PC-9 (cell line): ENCODE data around the gene XPNPEP1. TPM values are rescaled to one million over a fixed set of nuclear protein-coding genes. Genes with fewer than 3 reads are reported as not detected.

Experiments used
- BruUV-seq: library from RNA; stranded (reverse); fragments of 400-500 nt; replicated peaks from 2 replicates; lab custom pipeline; 2021; lab: Mats Ljungman, UMichigan
- CTCF ChIA-PET: fragments of 300-600 bp; sonication (Branson Sonifier 250); formaldehyde crosslinking; loops from one replicate; lab custom pipeline; 2022; ENCODE audit warnings: antibody characterized with exemption; lab: Charles Lee
- POLR2A ChIA-PET: fragments of 300-600 bp; sonication (Branson Sonifier 250); formaldehyde crosslinking; loops from one replicate; lab custom pipeline; 2022; ENCODE audit warnings: antibody characterized with exemption; ENCODE audit not compliant: unreplicated experiment; lab: Charles Lee
- DNase-seq, 2 experiments: peaks; one replicate each; pipeline versions ENCODE4 v3.0.0 to v3.0.0-alpha.2; 2015 to 2022; ENCODE audit warnings: mixed read lengths in 1 of 2
- H2AFZ ChIP-seq: fragments of 200-600 bp; sonication (generic); 2 replicates; pipeline ENCODE4 v1.8.1; 2017; ENCODE audit warnings: antibody characterized with exemption
- H3F3A ChIP-seq: fragments of 200-600 bp; sonication (generic); 2 replicates; pipeline ENCODE4 v1.8.1; 2017; ENCODE audit warnings: antibody characterized with exemption, mild to moderate bottlenecking, low read depth; ENCODE audit not compliant: insufficient read depth
- H3K27ac ChIP-seq: fragments of 200-600 bp; sonication (generic); 2 replicates; pipeline ENCODE4 v1.6.1; 2016; ENCODE audit warnings: mixed run types
- H3K27me3 ChIP-seq: fragments of 200-600 bp; sonication (generic); 2 replicates; pipeline ENCODE4 v1.6.1; 2016; ENCODE audit warnings: low read depth, mixed run types; ENCODE audit not compliant: insufficient read depth
- H3K36me3 ChIP-seq: fragments of 200-600 bp; sonication (generic); 2 replicates; pipeline ENCODE4 v1.6.1; 2016; ENCODE audit warnings: low read depth, mixed run types
- H3K4me1 ChIP-seq: fragments of 200-600 bp; sonication (generic); replicated peaks from 2 replicates; pipeline ENCODE4 v1.6.1; 2016; ENCODE audit warnings: mixed run types; ENCODE audit not compliant: insufficient read depth
- H3K4me2 ChIP-seq: fragments of 200-600 bp; sonication (generic); 2 replicates; pipeline ENCODE4 v1.6.1; 2017; ENCODE audit warnings: mixed run types
- H3K4me3 ChIP-seq: fragments of 200-600 bp; sonication (generic); 2 replicates; pipeline ENCODE4 v1.6.1; 2016; ENCODE audit warnings: mixed run types
- H3K79me2 ChIP-seq: fragments of 200-600 bp; sonication (generic); 2 replicates; pipeline ENCODE4 v1.6.1; 2017; ENCODE audit warnings: low read depth, mixed run types
- H3K9me2 ChIP-seq: fragments of 200-600 bp; sonication (generic); 2 replicates; pipeline ENCODE4 v1.8.1; 2017; ENCODE audit warnings: mild to moderate bottlenecking; ENCODE audit not compliant: insufficient read depth
- H3K9me3 ChIP-seq: fragments of 200-600 bp; sonication (generic); 2 replicates; pipeline ENCODE4 v1.8.1; 2016; ENCODE audit warnings: low read depth; ENCODE audit not compliant: insufficient read depth
- H4K20me1 ChIP-seq: fragments of 200-600 bp; sonication (generic); 2 replicates; pipeline ENCODE4 v1.8.1; 2017; ENCODE audit not compliant: insufficient read depth
- CTCF ChIP-seq: fragments of 200-600 bp; sonication (generic); conservative IDR thresholded peaks from 2 replicates; pipeline ENCODE4 v1.6.1; 2017; ENCODE audit warnings: mixed run types, antibody characterized with exemption, mild to moderate bottlenecking, moderate library complexity
- EZH2 ChIP-seq: fragments of 200-600 bp; sonication (generic); IDR thresholded peaks from 2 replicates; pipeline ENCODE4 v1.8.0; 2017; ENCODE audit warnings: antibody characterized with exemption, low read depth
- intact Hi-C: fragments of 100-400 bp; cut with micrococcal nuclease; formaldehyde crosslinking; loops from one replicate; pipeline ENCODE4 v1.10.0; 2022; ENCODE audit not compliant: unreplicated experiment
- total RNA-seq: library from RNA; stranded (reverse); gene quantifications from 2 replicates; pipeline ENCODE4 v1.2.3, GENCODE V29; 2021

The XPNPEP1 gene
- total RNA-seq, 1 experiment from 2014 or later = 24.6 TPM

GRCh38 chr10:109898007-109898406 is 25.3 kb downstream of the XPNPEP1 start:
- Histone ChIP-seq H2AFZ (no peak overlapping the region), H3K27me3 (no peaks in the 10 kb centered on the region), H3K4me3 (no peak overlapping the region), H3K4me2 (no peak overlapping the region), H3K27ac (no peak overlapping the region), H4K20me1 (no peaks in the 10 kb centered on the region), H3K4me1 (no peaks in the 10 kb centered on the region), H3K9me3 (no peaks in the 10 kb centered on the region), H3K9me2 (no peaks in the 10 kb centered on the region), H3K79me2 (no peaks in the 10 kb centered on the region), H3K36me3 (no peaks in the 10 kb centered on the region), H3F3A (no peaks in the 10 kb centered on the region)
- CTCF ChIA-PET = no interaction called here
- TF ChIP-seq CTCF (no peak), EZH2 (no peak)
- intact Hi-C loops = no loop called here
- POLR2A ChIA-PET = no interaction called here
- no TSS peak for BruUV-seq
- no peak for DNase-seq

GRCh38 chr10:109895848-109896247 is 27.5 kb downstream of the XPNPEP1 start:
- H3F3A ChIP-seq = no peaks in the 10 kb centered on the region
- intact Hi-C loops = no loop called here
- no peaks in the 10 kb centered on the region for H3K9me2 ChIP-seq
- DNase-seq = no peak
- no peaks in the 10 kb centered on the region for H3K79me2 ChIP-seq
- no peaks in the 10 kb centered on the region for H4K20me1 ChIP-seq
- H3K4me3 ChIP-seq = no peak overlapping the region
- H3K9me3 ChIP-seq = no peaks in the 10 kb centered on the region
- no peaks in the 10 kb centered on the region for H3K27me3 ChIP-seq
- POLR2A ChIA-PET = no interaction called here
- H2AFZ ChIP-seq = no peak overlapping the region
- no peak overlapping the region for H3K27ac ChIP-seq
- BruUV-seq = no TSS peak
- TF ChIP-seq CTCF (no peak), EZH2 (no peak)
- CTCF ChIA-PET = no interaction called here
- no peaks in the 10 kb centered on the region for H3K4me1 ChIP-seq
- no peaks in the 10 kb centered on the region for H3K36me3 ChIP-seq
- no peak overlapping the region for H3K4me2 ChIP-seq

GRCh38 chr10:109895095-109895818 is 28.1 kb downstream of the XPNPEP1 start:
- H2AFZ ChIP-seq = no peak overlapping the region
- ChIA-PET POLR2A (no interaction called here), CTCF (no interaction called here)
- H4K20me1 ChIP-seq = no peaks in the 10 kb centered on the region
- H3K4me3 ChIP-seq = no peak overlapping the region
- BruUV-seq = no TSS peak
- no peaks in the 10 kb centered on the region for H3K9me3 ChIP-seq
- H3K36me3 ChIP-seq = no peaks in the 10 kb centered on the region
- no peaks in the 10 kb centered on the region for H3K4me1 ChIP-seq
- no peak overlapping the region for H3K27ac ChIP-seq
- no peak for DNase-seq
- no peaks in the 10 kb centered on the region for H3F3A ChIP-seq
- intact Hi-C loops = no loop called here
- H3K79me2 ChIP-seq = no peaks in the 10 kb centered on the region
- TF ChIP-seq EZH2 = no peak
- H3K27me3 ChIP-seq = no peaks in the 10 kb centered on the region
- no peak overlapping the region for H3K4me2 ChIP-seq
- no peaks in the 10 kb centered on the region for H3K9me2 ChIP-seq

GRCh38 chr10:109894516-109894915 is 28.8 kb downstream of the XPNPEP1 start:
- Histone ChIP-seq H2AFZ (no peak overlapping the region), H3K27ac (no peak overlapping the region), H3K4me3 (no peak overlapping the region), H3K4me2 (no peak overlapping the region), H3K9me2 (no peaks in the 10 kb centered on the region), H4K20me1 (no peaks in the 10 kb centered on the region), H3K27me3 (no peaks in the 10 kb centered on the region), H3F3A (no peaks in the 10 kb centered on the region), H3K4me1 (no peaks in the 10 kb centered on the region), H3K9me3 (no peaks in the 10 kb centered on the region), H3K79me2 (no peaks in the 10 kb centered on the region), H3K36me3 (no peaks in the 10 kb centered on the region)
- CTCF ChIA-PET = no interaction called here
- no TSS peak for BruUV-seq
- POLR2A ChIA-PET = no interaction called here
- TF ChIP-seq CTCF (no peak), EZH2 (no peak)
- intact Hi-C loops = no loop called here
- DNase-seq = no peak
